ENCODE measurements around the gene TCP11L2. TPM values are rescaled to one million over a fixed set of nuclear protein-coding genes. Genes with fewer than 3 reads are reported as not detected.

TCP11L2 gene
- total and polyA plus RNA-seq, 3 donors from 2014 or later, result 15.8 to 33.9 (median 31.0) TPM

GRCh38 chr12:106256524-106256923 lies 46.0 kb upstream of the TCP11L2 start:
- TF ChIP-seq CTCF (IDR thresholded peaks at IDR 0.05) (no peak), POLR2A (IDR thresholded peaks at IDR 0.05) (no peak)
- DNase-seq, result no peak
- Histone ChIP-seq H3K27ac (no peak overlapping the region), H3K4me3 (no peak overlapping the region), H3K36me3 (ENCODE audit: low read depth, missing control alignments) (no peaks in the 10 kb centered on the region), H3K27me3 (no peaks in the 10 kb centered on the region), H3K4me1 (no peaks in the 10 kb centered on the region), H3K9me3 (no peaks in the 10 kb centered on the region)
- intact Hi-C loops (cut with DNase I; ENCODE audit: low total_unique reads), result no loop called here

DNA sequence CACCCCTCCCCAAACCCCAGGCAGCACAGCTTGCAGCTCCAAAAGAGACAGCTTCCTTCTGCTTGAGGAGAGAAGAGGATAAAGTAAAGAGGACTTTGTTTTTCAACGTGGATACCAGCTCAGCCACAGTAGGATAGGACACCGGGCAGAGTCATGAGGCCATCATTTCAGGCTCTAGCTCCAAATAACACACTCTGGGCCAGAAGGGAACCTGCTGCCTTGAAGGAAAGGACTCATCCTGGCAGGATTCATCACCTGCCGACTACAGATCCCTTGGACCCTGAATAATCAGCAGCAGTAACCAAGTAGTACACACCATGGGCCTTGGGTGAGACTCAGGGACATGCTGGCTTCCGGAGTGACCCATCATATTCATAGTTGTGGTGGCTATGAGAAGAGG lies 44.3 kb upstream of the TCP11L2 start:
- Histone ChIP-seq H3K4me3 (no peak overlapping the region), H3K9me3 (no peaks in the 10 kb centered on the region), H3K27ac (no peak overlapping the region), H3K4me1 (no peaks in the 10 kb centered on the region), H3K36me3 (ENCODE audit: low read depth, missing control alignments) (no peaks in the 10 kb centered on the region), H3K27me3 (no peaks in the 10 kb centered on the region)
- no peak for DNase-seq
- WGBS, 2 donors, result 75 to 91% methylated on average over 4 of the region's 4 CpGs
- no peak for TF ChIP-seq CTCF (IDR thresholded peaks at IDR 0.05)
- TF ChIP-seq POLR2A (IDR thresholded peaks at IDR 0.05), result no peak
- intact Hi-C loops (cut with DNase I; ENCODE audit: low total_unique reads), result no loop called here

DNA sequence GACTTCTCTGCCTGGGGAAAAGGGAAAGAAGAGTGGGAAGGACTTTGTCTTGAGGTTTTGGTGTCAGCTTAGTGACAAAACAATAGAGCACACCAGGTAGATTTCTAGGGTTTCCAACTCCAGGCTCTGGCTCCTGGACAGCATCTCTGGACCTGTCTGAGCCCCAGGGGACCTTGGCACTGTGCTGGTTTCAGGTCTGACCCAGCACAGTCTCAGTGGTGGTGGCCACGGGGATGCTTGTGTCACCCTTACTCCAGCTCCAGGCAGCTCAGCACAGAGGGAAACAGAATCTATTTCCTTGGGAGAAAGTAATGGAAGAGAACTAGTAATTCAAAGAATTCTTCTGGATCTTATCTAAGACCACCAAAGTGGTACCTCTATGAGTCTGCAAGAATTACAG lies 43.6 kb upstream of the TCP11L2 start:
- WGBS, 2 donors, result 89% methylated on average over 1 of the region's 1 CpG; no CpG with 5 or more reads in 1 of the 2 donors

DNA sequence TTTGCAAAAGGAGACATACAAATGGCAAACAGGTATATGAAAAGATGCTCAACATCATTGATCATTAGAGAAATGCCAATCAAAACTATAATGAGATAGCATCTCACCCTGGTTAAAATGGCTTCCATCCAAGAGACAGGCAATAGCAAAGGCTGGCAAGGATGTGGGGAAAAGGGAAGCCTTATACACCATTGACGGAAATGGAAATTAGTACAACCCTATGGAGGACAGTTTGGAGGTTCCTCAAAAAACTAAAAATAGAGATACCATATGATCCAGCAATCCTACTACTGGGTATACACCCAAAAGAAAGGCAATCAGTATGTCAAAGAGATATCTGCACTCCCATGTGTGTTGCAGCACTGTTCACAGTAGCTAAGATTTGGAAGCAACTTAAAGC lies 37.4 kb upstream of the TCP11L2 start:
- no peak for DNase-seq

More for the DNA sequence above, 43.6 kb upstream of the TCP11L2 start:
- H3K27ac ChIP-seq, result no peak overlapping the region
- no peaks in the 10 kb centered on the region for H3K27me3 ChIP-seq
- no peaks in the 10 kb centered on the region for H3K4me1 ChIP-seq
- H3K9me3 ChIP-seq, result no peaks in the 10 kb centered on the region
- intact Hi-C loops (cut with DNase I; ENCODE audit: low total_unique reads), result no loop called here
- no peak for TF ChIP-seq CTCF (IDR thresholded peaks at IDR 0.05)
- no peak overlapping the region for H3K4me3 ChIP-seq
- DNase-seq, result no peak
- H3K36me3 ChIP-seq (ENCODE audit: low read depth, missing control alignments), result no peaks in the 10 kb centered on the region

More for the DNA sequence above, 37.4 kb upstream of the TCP11L2 start:
- WGBS, 2 donors, result 86 to 90% methylated on average over 1 of the region's 1 CpG
- Histone ChIP-seq H3K27ac (no peak overlapping the region), H3K4me1 (no peaks in the 10 kb centered on the region), H3K36me3 (ENCODE audit: low read depth, missing control alignments) (no peaks in the 10 kb centered on the region), H3K27me3 (no peaks in the 10 kb centered on the region), H3K9me3 (no peaks in the 10 kb centered on the region), H3K4me3 (no peak overlapping the region)
- intact Hi-C loops (cut with DNase I; ENCODE audit: low total_unique reads), result no loop called here
- TF ChIP-seq POLR2A (IDR thresholded peaks at IDR 0.05), result no peak
- TF ChIP-seq CTCF (IDR thresholded peaks at IDR 0.05), result no peak

Measured in testis (tissue), 3 donors.